HG03432 (cell line): ENCODE results near the gene PCDH9.

Source experiments
- ATAC-seq: cut with Tn5 transposase; IDR thresholded peaks from one replicate; pipeline ENCODE4 v1.9.1; 2021; ENCODE audit warnings: mild to moderate bottlenecking, moderate library complexity; ENCODE audit not compliant: unreplicated experiment

PCDH9 gene

DNA sequence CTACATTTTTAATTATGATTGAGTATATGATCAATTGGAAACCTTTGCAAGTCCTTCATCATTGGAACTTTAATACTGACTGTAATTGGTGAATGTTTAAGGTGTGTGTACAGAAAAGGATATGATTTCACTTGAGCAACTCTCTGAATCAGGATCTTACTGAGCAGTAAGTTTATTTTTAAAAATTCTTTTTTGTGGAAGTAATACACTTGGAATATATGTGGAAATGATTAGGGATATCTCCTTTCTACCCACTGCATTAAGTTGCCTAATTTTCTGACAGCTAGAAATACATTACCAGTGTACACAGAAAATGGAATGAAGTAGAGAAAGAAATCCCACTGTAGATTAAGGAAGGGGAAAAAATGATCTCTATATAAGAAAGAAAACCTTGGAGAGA lies 865.8 kb downstream of the PCDH9 start:
- ATAC-seq: no peak

GRCh38 chr13:66362485-66362884 lies 867.7 kb downstream of the PCDH9 start:
- ATAC-seq: peak; percentile 55

DNA sequence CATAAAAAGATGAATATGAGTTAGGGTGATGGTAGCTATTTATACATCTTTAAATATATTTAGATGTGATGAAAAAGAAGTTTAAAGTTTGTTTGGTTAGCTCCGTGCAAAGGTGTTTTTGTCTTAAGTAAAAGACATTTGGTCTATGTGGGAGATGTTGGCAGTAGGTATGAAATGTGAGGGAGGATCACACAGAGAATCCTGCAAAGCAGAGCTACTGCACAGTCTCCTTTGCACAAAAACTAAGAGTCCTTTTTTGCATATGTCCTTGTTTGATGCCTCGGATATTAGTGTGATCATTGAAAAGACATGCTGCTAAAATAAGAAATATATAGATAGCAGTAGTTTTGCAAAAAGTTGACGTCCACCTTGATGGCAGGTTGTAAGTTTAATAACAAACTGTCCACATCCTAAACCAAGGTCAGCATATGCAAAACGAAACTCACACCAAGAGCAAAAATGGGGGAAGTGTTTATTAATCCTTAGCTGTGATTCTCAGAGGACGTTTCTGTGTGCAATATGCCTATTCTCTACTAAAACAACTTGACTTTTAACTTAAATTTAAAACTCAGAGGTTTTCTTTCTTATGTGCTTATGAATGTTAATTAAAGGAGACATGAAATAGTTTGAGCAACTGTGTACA lies 870.1 kb downstream of the PCDH9 start:
- no peak for ATAC-seq

GRCh38 chr13:66359393-66359792 lies 870.7 kb downstream of the PCDH9 start:
- no peak for ATAC-seq

GRCh38 chr13:66358564-66358963 lies 871.6 kb downstream of the PCDH9 start:
- ATAC-seq: no peak

DNA sequence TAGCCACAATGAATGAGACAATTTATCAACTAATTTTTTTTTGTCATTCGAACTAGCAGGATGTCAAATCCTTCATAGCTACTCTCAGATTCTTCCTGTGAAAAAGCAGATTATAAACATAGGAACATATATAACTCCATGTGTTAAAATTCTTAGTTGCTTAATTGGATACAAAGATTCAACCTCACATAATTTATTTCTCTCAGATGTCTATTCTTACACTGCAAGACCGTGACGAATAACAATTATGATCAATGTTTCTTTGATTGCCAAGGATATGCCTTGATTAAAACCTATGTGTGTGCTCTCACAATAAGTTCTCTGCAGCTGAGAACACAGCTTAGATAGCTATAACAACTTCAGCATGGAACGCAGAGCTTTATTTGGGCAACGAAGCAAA lies 872.7 kb downstream of the PCDH9 start:
- no peak for ATAC-seq

DNA sequence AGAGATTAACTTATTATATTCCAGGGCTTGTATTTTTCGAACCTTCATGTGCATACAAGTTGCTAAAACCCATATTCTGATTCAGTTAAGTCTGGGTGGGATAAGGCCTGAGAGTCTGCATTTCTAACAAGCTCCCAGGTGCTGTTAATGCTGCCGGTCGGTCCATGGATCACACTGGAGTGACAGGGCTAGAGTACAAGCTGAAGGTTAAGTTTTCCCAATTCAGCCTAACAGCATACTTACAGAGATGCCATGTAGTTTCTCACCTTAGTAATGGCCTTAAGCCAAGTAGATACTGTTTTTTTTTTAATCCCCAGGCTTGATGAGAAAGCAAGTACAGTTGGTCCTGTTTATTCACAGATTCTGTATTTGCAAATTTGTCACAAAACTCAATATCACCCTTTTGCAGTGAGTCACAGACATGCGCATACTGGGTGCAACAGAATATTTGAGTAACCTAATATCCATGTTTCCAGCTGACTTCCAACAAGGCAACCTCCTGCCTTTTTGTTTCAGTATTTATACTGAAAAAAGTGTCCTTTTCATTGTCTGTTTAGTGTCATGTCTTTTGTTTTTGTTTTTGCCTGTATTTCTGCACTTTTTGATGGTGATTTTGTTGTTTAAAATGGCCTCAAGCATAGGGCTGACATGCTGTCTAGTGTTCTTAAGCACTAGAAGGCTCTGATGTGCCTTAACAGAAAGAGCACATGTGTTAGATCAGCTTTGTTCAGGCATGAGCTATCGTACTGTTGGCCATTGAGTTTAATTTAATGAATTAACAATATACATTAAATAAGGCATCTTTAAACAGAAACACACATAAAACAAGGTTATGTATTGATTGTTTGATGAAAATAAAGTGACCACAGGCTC lies 875.0 kb downstream of the PCDH9 start:
- ATAC-seq: no peak

GRCh38 chr13:66353664-66354063 lies 876.5 kb downstream of the PCDH9 start:
- no peak for ATAC-seq

DNA sequence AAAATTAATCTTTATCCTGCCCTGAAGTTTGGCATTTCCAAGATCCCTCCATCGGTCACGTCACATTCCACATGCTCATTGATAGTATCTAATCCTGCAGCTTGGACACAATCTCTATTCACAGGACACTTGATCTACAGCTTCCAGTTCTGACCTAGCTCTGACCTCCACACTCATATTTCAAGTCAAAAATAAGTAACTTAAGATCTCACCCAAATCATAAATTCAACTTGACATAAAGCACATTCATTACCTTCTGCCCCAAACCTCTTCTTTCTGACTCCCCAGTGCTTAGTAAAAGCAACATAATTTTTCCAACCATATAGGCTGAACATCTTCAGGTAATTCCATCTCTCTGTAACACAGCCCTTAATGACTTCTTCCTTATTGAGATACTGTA lies 880.2 kb downstream of the PCDH9 start:
- no peak for ATAC-seq

GRCh38 chr13:66348745-66349690 lies 881.1 kb downstream of the PCDH9 start:
- ATAC-seq: no peak

DNA sequence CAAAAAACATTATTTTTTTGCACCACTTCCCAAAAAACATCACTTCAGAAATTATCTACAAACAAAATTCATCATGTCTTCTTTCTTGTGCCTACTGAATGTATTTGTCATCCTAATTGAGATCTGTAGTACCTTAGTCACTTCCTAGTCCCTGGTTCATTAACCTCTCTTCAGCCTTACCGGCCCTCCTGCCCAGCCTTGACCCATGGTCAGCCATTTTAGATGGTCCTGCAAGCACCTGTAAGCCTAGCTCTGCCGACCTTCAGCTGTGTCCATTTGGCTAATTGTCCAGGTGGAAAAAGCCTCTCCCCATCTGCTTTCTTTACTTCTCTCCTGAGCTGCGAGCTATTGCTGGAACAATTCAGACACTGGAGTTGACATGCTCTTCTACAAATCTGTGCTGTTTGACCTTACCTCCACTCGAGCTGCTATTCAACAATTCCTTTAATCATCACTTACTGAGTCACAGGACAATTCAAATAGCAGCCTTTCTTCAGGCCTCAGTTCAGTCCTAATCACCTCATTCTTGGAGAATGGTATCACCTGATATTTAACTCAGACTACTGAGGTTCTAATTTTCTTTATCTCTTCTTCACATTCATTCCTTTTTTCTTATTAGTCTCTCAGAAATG lies 882.5 kb downstream of the PCDH9 start:
- no peak for ATAC-seq

DNA sequence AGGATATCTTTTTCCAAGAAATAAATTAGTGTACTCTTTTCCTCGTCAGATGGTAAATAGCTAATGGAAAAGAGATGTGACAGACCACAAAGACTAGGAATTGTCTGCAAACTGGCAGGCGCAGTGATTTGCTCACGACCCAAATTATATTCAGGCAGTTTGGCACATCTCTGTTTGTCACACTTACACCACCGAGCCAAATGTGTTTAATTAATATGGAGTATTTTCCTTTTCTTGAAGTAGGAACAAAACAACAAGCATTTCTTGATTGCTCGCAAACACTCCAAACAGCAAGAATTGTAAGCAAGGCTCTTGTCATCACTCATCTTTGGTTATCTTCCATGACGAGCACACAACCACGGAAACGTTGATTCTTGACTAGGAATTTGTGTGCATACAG lies 884.2 kb downstream of the PCDH9 start:
- no peak for ATAC-seq

- no peak for ATAC-seq
Observed at GRCh38 chr13:66345518-66345810, 884.7 kb downstream of the PCDH9 start.

- ATAC-seq: no peak
Observed at GRCh38 chr13:66344805-66345517, 885.2 kb downstream of the PCDH9 start.

DNA sequence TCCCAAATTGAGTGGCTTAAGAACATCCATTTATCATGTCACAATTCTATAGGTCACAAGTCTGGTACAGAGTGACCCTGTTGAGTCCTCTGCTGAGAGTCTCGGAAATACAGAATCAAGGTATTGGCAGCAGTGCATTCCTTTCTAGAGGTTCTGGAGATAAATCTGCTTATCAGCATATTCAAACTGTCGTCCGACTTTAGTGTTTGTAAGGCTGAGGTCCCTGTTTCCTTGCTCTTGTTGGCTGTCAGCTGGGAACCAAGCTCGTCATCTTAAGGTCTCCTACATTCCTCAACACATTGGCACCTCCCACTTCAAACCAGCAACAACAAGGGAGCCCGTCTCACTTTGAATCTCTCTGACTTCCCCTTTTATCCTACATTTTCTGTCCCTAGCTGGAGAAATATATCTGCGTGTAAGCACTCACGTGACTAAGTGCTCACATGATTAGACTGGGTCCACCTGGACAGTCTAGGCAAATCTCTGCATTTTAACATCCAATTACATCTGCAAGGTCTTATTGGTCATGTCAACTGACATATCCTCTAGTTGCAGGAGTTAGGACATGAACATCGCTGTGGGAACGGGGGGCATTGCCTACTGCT lies 886.8 kb downstream of the PCDH9 start:
- ATAC-seq: no peak

DNA sequence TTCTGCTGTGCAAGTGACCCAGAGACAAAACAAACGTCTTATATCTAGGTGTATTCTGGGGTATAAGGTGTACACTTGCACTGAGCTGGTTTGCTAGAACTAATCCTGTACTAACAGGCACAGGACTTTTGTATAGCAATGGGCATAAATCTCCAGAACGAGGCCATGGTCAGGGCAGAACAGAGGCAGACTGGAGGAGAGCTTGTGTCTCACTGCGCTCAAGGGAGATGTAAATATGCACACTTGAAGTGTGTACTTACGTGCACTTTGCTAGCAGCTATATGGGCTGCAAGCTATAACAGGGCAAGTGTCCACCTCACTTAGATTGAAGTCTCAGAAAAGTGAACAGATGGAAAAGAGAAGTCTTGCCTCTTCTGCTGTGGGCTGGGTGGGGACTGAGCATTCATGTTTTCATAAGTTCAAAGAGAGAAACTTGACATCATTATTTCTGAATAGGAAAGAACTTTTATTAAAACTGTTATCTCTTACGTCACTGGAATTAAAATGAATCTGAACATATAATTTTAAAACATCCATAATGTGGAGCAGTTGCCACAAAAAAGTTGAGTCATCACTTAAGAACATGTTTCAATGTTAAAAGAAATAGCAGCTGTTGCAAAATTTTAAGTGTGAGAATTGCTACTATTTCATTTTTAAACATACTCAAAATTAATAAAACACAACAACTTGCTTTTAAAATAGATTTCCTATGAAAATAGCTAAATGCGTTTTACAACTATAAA lies 888.3 kb downstream of the PCDH9 start:
- no peak for ATAC-seq

DNA sequence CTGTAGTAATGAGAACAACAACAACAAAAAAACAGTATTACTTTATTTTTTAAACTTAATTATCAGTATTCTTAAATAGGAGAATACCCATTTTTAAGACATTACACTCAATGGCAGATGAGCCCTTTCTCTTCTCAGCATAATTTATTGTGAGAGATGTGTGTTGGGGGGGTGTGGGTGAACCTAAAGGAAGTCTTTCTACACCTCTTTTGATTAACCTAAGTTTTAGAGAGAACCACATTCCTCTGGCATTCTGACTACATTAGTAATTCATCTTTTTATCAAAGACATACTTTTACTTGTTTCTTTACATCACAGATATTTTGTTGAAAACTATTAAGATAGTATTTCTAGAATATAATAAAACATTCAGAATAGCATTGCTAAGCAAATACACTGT lies 890.9 kb downstream of the PCDH9 start:
- no peak for ATAC-seq

DNA sequence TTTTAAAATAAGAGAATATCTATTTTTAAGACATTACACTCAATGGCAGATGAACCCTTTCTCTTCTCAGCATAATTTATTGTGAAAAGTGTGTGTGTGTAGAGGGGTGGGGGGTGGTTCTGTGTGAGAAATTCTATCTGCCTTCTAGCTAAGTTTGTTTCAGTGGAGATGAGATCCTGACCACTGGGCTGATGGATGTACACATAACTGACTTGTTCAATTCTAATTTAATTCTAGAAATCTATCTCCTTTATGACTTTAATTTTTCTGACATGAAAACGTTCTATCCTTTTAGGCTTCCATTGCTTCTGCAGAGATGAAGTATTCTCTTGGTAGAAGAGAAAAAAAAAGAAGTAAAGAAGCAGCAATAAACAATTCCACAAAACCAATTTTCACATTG lies 891.6 kb downstream of the PCDH9 start:
- ATAC-seq: no peak

DNA sequence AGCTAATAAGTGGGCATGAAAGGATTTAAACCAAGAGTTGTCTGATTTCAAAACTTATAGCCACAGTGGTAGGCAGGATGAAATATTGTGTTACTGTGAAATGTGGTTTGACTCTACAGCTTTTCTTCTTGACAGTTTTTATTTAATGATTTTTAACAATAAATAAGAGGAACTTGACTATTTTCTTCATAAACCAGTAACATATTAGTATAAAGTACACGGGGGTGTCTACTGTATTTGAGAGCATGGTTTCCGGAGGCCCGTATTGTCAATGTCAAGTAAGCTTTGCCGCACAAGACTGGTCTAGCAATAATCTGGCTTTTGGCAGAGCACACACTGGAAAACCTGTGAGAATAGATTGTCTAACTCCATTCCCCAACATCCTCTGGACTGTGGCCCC lies 894.5 kb downstream of the PCDH9 start:
- no peak for ATAC-seq
